ENCODE measurements around the gene SLC22A7. TPM values are rescaled to one million over a fixed set of nuclear protein-coding genes. Genes with fewer than 3 reads are reported as not detected.
"Not testable (repeated sequence)": the region's sequence is repeated elsewhere in the genome, so short reads cannot be mapped to it uniquely, and the experiment has no call there.

Gene SLC22A7
- total RNA-seq, 1 experiment from 2014 or later: not detected

- H3K79me1 ChIP-seq (ENCODE audit: insufficient read depth, low read depth, low read length, poor library complexity, severe bottlenecking): no peaks in the 10 kb centered on the region
- H3K56ac ChIP-seq (ENCODE audit: insufficient read length, low read depth, low read length): no peak overlapping the region
- H3K4me3 Mint-ChIP-seq: no peak overlapping the region
- no peak overlapping the region for H2BK120ac ChIP-seq (ENCODE audit: low read depth, low read length, poor library complexity, severe bottlenecking)
- H3K4me2 ChIP-seq (ENCODE audit: insufficient read depth, insufficient read length, low read length): no peak overlapping the region
- no peaks in the 10 kb centered on the region for H3K79me2 ChIP-seq (ENCODE audit: insufficient read depth, low read length)
- no CpG with 5 or more reads among the region's 19 CpGs for WGBS (ENCODE audit: extremely low coverage, insufficient read length, low lambda C conversion rate)
- H3K23me2 ChIP-seq (ENCODE audit: insufficient read length, low read depth, low read length, poor library complexity, severe bottlenecking): no peaks in the 10 kb centered on the region
- no peak overlapping the region for H3T11ph ChIP-seq (ENCODE audit: low read length)
- no peak overlapping the region for H3K4ac ChIP-seq (ENCODE audit: low read depth, low read length)
- DNase-seq: no peak
- no peak overlapping the region for H2BK20ac ChIP-seq (ENCODE audit: low read depth, low read length, poor library complexity, severe bottlenecking)
- H3K9me3 ChIP-seq (ENCODE audit: control insufficient read depth, low read depth, low read length): no peaks in the 10 kb centered on the region
- no peaks in the 10 kb centered on the region for H4K20me1 ChIP-seq (ENCODE audit: control insufficient read depth, insufficient read depth, insufficient read length)
- no peak overlapping the region for H3K27ac ChIP-seq (ENCODE audit: insufficient read length, low read depth, low read length)
- no peak overlapping the region for H2AFZ ChIP-seq (ENCODE audit: low read length)
- peaks cover 8% of the 10 kb centered on the region for H3K27me3 Mint-ChIP-seq (ENCODE audit: low read depth)
- H4K91ac ChIP-seq (ENCODE audit: insufficient read length, low read depth, low read length): no peak overlapping the region
- peaks cover 0 to 18% (median 4%) of the 10 kb centered on the region in 3 experiments; a peak in 5 of 7 replicates for H3K36me3 Mint-ChIP-seq (ENCODE audit: insufficient read depth in 1 of 3, low read depth in 3 of 3)
- H3K4me1 ChIP-seq (ENCODE audit: insufficient read depth, low read length): no peaks in the 10 kb centered on the region
- no peak overlapping the region for H2BK5ac ChIP-seq (ENCODE audit: insufficient read length, low read length)
- no peak overlapping the region for H2BK12ac ChIP-seq (ENCODE audit: insufficient read length, low read depth, low read length)
- H3K9ac ChIP-seq (ENCODE audit: extremely low read depth, insufficient read length, low read length): no peak overlapping the region
- H3K23ac ChIP-seq (ENCODE audit: insufficient read length, low read depth, low read length): no peak overlapping the region
- H3K18ac ChIP-seq (ENCODE audit: insufficient read length, low read depth, low read length): no peak overlapping the region
- H3K27ac Mint-ChIP-seq: peak overlapping the region in 1 of 3 experiments; percentile 93; a peak in 2 of 7 replicates
- H2BK15ac ChIP-seq (ENCODE audit: low read depth, low read length): no peak overlapping the region
- no peak for TF ChIP-seq CTCF (conservative IDR thresholded peaks at IDR 0.05)
- H3K9me3 Mint-ChIP-seq: no peaks in the 10 kb centered on the region
- H2AK5ac ChIP-seq (ENCODE audit: insufficient read length, low read length): no peak overlapping the region
- H3K27me3 ChIP-seq (ENCODE audit: insufficient read depth, low read length): no peaks in the 10 kb centered on the region
- H3K14ac ChIP-seq (ENCODE audit: insufficient read depth, low read length): no peak overlapping the region
- H3K4me1 Mint-ChIP-seq: peaks cover 18 to 24% of the 10 kb centered on the region in 2 experiments
- no peak overlapping the region for H4K5ac ChIP-seq (ENCODE audit: insufficient read length, low read depth, low read length)
- H4K8ac ChIP-seq (replicated peaks; ENCODE audit: insufficient read length, low read depth, low read length): no peak overlapping the region
These were observed 4.1 kb downstream of the SLC22A7 start for GRCh38 chr6:43302126-43302525.

- H4K5ac ChIP-seq (ENCODE audit: insufficient read length, low read depth, low read length); DNase-seq; H2BK15ac ChIP-seq (ENCODE audit: low read depth, low read length); H2BK20ac ChIP-seq (ENCODE audit: low read depth, low read length, poor library complexity, severe bottlenecking); H3K14ac ChIP-seq (ENCODE audit: insufficient read depth, low read length); H3K9ac ChIP-seq (ENCODE audit: extremely low read depth, insufficient read length, low read length); H3K27ac ChIP-seq (ENCODE audit: insufficient read length, low read depth, low read length); H3K4ac ChIP-seq (ENCODE audit: low read depth, low read length); H3K27me3 ChIP-seq (ENCODE audit: insufficient read depth, low read length); H2BK12ac ChIP-seq (ENCODE audit: insufficient read length, low read depth, low read length); H3T11ph ChIP-seq (ENCODE audit: low read length); H4K8ac ChIP-seq (replicated peaks; ENCODE audit: insufficient read length, low read depth, low read length); H2BK120ac ChIP-seq (ENCODE audit: low read depth, low read length, poor library complexity, severe bottlenecking); H2BK5ac ChIP-seq (ENCODE audit: insufficient read length, low read length); H3K4me2 ChIP-seq (ENCODE audit: insufficient read depth, insufficient read length, low read length); H3K56ac ChIP-seq (ENCODE audit: insufficient read length, low read depth, low read length); H2AFZ ChIP-seq (ENCODE audit: low read length); H3K23me2 ChIP-seq (ENCODE audit: insufficient read length, low read depth, low read length, poor library complexity, severe bottlenecking); H3K4me1 ChIP-seq (ENCODE audit: insufficient read depth, low read length); H4K20me1 ChIP-seq (ENCODE audit: control insufficient read depth, insufficient read depth, insufficient read length); H3K18ac ChIP-seq (ENCODE audit: insufficient read length, low read depth, low read length); H3K27ac Mint-ChIP-seq; H3K9me3 Mint-ChIP-seq; H3K79me1 ChIP-seq (ENCODE audit: insufficient read depth, low read depth, low read length, poor library complexity, severe bottlenecking); H3K9me3 ChIP-seq (ENCODE audit: control insufficient read depth, low read depth, low read length); H3K23ac ChIP-seq (ENCODE audit: insufficient read length, low read depth, low read length); H3K4me3 Mint-ChIP-seq; H4K91ac ChIP-seq (ENCODE audit: insufficient read length, low read depth, low read length); H3K79me2 ChIP-seq (ENCODE audit: insufficient read depth, low read length); H2AK5ac ChIP-seq (ENCODE audit: insufficient read length, low read length); H3K27me3 Mint-ChIP-seq (ENCODE audit: low read depth): not testable (repeated sequence)
- H3K36me3 Mint-ChIP-seq (ENCODE audit: insufficient read depth in 1 of 3, low read depth in 3 of 3): peaks cover 0 to 18% (median 4%) of the 10 kb centered on the region in 3 experiments; a peak in 5 of 7 replicates
- peaks cover 17 to 28% of the 10 kb centered on the region in 2 experiments for H3K4me1 Mint-ChIP-seq
- WGBS (ENCODE audit: extremely low coverage, insufficient read length, low lambda C conversion rate): no CpG with 5 or more reads among the region's 11 CpGs
These were observed 4.9 kb downstream of the SLC22A7 start for GRCh38 chr6:43303006-43303405.

Data from H9 (cell line).